ENCODE results near the gene FBXO15.

DNA sequence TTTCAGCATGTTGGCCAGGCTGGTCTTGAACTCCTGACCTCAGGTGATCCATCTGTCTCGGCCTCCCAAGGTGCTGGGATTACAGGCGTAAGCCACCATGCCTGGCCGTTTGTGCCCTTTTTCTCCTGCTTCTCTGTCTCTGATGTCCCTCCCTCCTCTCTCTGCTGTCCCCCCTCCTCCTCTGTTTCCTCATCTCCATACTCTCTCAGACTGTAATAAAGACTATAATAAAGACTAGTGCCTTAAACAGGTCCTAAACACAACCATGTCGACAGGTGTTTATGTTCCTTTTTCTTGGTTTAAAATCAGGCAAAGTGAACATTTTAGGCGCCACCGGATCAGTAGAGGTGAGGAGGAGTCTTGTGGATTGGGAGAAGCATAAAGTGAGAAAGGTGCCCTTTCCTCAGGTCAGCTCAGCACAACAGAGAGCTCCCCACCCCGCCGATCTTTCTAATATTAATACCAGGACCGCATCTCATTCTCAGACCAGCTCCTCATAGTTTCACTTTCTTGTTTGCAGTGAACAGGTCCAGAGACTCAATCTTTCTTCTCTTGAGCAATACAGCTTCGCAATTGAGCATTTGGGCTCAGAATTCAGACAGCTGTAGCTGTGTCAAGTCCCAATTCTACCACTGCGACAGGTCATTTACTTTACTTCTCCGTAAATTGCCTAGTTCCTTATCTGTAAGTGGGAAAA is 24.4 kb upstream of the FBXO15 start:
- TF ChIP-seq, protein P1, sequence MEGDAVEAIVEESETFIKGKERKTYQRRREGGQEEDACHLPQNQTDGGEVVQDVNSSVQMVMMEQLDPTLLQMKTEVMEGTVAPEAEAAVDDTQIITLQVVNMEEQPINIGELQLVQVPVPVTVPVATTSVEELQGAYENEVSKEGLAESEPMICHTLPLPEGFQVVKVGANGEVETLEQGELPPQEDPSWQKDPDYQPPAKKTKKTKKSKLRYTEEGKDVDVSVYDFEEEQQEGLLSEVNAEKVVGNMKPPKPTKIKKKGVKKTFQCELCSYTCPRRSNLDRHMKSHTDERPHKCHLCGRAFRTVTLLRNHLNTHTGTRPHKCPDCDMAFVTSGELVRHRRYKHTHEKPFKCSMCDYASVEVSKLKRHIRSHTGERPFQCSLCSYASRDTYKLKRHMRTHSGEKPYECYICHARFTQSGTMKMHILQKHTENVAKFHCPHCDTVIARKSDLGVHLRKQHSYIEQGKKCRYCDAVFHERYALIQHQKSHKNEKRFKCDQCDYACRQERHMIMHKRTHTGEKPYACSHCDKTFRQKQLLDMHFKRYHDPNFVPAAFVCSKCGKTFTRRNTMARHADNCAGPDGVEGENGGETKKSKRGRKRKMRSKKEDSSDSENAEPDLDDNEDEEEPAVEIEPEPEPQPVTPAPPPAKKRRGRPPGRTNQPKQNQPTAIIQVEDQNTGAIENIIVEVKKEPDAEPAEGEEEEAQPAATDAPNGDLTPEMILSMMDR (IDR thresholded peaks at IDR 0.05 in 4 of 5, conservative IDR thresholded peaks at IDR 0.05 in 1 of 5): no peak
- no peak for TF ChIP-seq POLR2A (IDR thresholded peaks at IDR 0.05)
